CD4-positive, alpha-beta T cell (primary cell): ENCODE results near the gene TMEM11. TPM values are rescaled to one million over a fixed set of nuclear protein-coding genes. Genes with fewer than 3 reads are reported as not detected.

Experiments used
- ATAC-seq: fragments of 200-7000 bp; cut with Tn5 transposase; one replicate; pipeline ENCODE4 v1.10.0; 2022; ENCODE audit warnings: mild to moderate bottlenecking; ENCODE audit not compliant: poor library complexity
- CTCF ChIA-PET: fragments of 350-600 bp; sonication (Branson Sonifier 250); formaldehyde crosslinking; loops from one replicate; lab custom pipeline; 2021; ENCODE audit warnings: antibody characterized with exemption, inconsistent platforms; lab: Charles Lee
- POLR2A ChIA-PET: fragments of 350-600 bp; sonication (Branson Sonifier 250); formaldehyde crosslinking; loops from one replicate; lab custom pipeline; 2021; ENCODE audit warnings: antibody characterized with exemption, inconsistent platforms; lab: Charles Lee
- DNase-seq, 14 experiments: peaks; one replicate each; pipeline ENCODE4 v3.0.0-alpha.2; 2013 to 2020; ENCODE audit warnings: mixed read lengths in 2 of 14
- H3K27ac ChIP-seq, 2 donors: one replicate each; pipeline versions ENCODE4 v1.5.1 to v1.7.0; 2013; ENCODE audit warnings: low read length in 2 of 2, low read depth in 1 of 2, mild to moderate bottlenecking in 1 of 2
- H3K27me3 ChIP-seq, 2 experiments: 1 replicate in 1 of 2; 2 replicates in 1 of 2; pipeline versions ENCODE4 v1.6.1 to v1.7.0; 2013; ENCODE audit warnings: low read length in 2 of 2, control low read depth in 1 of 2, mild to moderate bottlenecking in 1 of 2, moderate library complexity in 1 of 2; ENCODE audit not compliant: insufficient read depth in 2 of 2, control insufficient read depth in 1 of 2
- H3K36me3 ChIP-seq: one replicate; pipeline ENCODE4 v1.6.1; 2013; ENCODE audit warnings: low read length, control low read depth; ENCODE audit not compliant: insufficient read depth
- H3K4me1 ChIP-seq: one replicate; pipeline ENCODE4 v1.6.1; 2013; ENCODE audit warnings: low read length, control low read depth; ENCODE audit not compliant: insufficient read depth
- H3K4me3 ChIP-seq: one replicate; pipeline ENCODE4 v1.5.1; 2013; ENCODE audit warnings: mild to moderate bottlenecking, low read length, moderate library complexity
- H3K9me3 ChIP-seq, 2 experiments: 1 replicate in 1 of 2; 2 replicates in 1 of 2; pipeline versions ENCODE4 v1.6.1 to v1.7.0; 2013; ENCODE audit warnings: low read length in 2 of 2, mild to moderate bottlenecking in 2 of 2, control low read depth in 1 of 2, moderate library complexity in 1 of 2; ENCODE audit not compliant: control insufficient read depth in 1 of 2, insufficient read depth in 1 of 2
- H3K27ac Mint-ChIP-seq: one replicate; pipeline ENCODE4 v1.8.0; 2020; ENCODE audit warnings: mixed read lengths
- H3K27me3 Mint-ChIP-seq: one replicate; pipeline ENCODE4 v1.8.0; 2021; ENCODE audit warnings: mixed read lengths
- H3K36me3 Mint-ChIP-seq: one replicate; pipeline ENCODE4 v1.8.0; 2021; ENCODE audit warnings: low read depth, mixed read lengths
- H3K4me1 Mint-ChIP-seq: one replicate; pipeline ENCODE4 v1.8.0; 2021; ENCODE audit warnings: low read depth, mixed read lengths
- H3K4me3 Mint-ChIP-seq: one replicate; pipeline ENCODE4 v1.8.0; 2020; ENCODE audit warnings: mild to moderate bottlenecking, mixed read lengths
- H3K9me3 Mint-ChIP-seq: one replicate; pipeline ENCODE4 v1.8.0; 2020; ENCODE audit warnings: mixed read lengths
- intact Hi-C, 2 experiments: fragments of 100-400 bp; cut with DNase I in 1 of 2; cut with micrococcal nuclease in 1 of 2; formaldehyde crosslinking; loops; one replicate each; pipeline versions ENCODE4 v1.15.1 to v1.9.0; 2023 to 2025; cut with DNase I, micrococcal nuclease
- total RNA-seq, 174 experiments: library from RNA in 2 of 174; stranded (reverse) in 2 of 174; gene quantifications; one replicate each; pipeline ENCODE4 v1.2.3 and lab custom pipeline; 2021 to 2026
- TF ChIP-seq, protein P1 (sequence below): fragments of 200-600 bp; IDR thresholded peaks from one replicate; pipeline ENCODE4 v1.8.0; 2022; ENCODE audit warnings: antibody characterized with exemption, mild to moderate bottlenecking

TMEM11 gene
- total RNA-seq, 2 experiments from 2014 or later: 17.8 to 19.2 TPM

DNA sequence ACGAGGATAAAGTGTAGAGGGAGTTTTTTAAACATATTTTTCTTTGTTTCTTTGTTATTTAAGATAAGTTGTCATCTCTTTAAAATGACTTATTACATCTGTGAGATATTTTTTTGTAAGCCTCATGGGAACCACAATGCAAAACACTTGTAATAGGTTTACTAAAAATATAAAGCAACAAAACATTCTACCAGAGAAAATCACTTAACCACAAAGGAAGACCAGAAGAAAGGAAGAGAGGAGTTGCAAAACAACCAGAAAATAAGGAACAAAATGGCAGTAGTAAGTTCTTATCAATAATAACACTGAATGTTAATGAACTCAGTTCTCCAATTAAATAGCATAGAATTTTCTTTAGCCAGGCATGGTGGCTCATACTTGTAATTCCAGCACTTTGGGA is 64.3 kb downstream of the TMEM11 start:
- no peak overlapping the region for H3K4me3 ChIP-seq
- ChIA-PET POLR2A (no interaction called here), CTCF (no interaction called here)
- no peak for DNase-seq
- Mint-ChIP-seq H3K36me3 (peaks cover 38% of the 10 kb centered on the region), H3K27me3 (no peaks in the 10 kb centered on the region), H3K4me1 (no peaks in the 10 kb centered on the region), H3K4me3 (no peak overlapping the region), H3K27ac (no peak overlapping the region), H3K9me3 (peaks cover 9% of the 10 kb centered on the region)
- H3K36me3 ChIP-seq: no peaks in the 10 kb centered on the region
- no peak for ATAC-seq
- no peak overlapping the region for H3K27ac ChIP-seq
- peaks cover 14 to 21% of the 10 kb centered on the region in 2 experiments for H3K9me3 ChIP-seq
- intact Hi-C loops: no loop called here
- TF ChIP-seq, protein P1, sequence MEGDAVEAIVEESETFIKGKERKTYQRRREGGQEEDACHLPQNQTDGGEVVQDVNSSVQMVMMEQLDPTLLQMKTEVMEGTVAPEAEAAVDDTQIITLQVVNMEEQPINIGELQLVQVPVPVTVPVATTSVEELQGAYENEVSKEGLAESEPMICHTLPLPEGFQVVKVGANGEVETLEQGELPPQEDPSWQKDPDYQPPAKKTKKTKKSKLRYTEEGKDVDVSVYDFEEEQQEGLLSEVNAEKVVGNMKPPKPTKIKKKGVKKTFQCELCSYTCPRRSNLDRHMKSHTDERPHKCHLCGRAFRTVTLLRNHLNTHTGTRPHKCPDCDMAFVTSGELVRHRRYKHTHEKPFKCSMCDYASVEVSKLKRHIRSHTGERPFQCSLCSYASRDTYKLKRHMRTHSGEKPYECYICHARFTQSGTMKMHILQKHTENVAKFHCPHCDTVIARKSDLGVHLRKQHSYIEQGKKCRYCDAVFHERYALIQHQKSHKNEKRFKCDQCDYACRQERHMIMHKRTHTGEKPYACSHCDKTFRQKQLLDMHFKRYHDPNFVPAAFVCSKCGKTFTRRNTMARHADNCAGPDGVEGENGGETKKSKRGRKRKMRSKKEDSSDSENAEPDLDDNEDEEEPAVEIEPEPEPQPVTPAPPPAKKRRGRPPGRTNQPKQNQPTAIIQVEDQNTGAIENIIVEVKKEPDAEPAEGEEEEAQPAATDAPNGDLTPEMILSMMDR: no peak
- H3K27me3 ChIP-seq: no peaks in the 10 kb centered on the region
- no peaks in the 10 kb centered on the region for H3K4me1 ChIP-seq

Other genes with a start within 250 kb of the TMEM11 start
- 100 to 1,000 TPM; 194 to 217 TPM for gene USP22, start 171.2 kb downstream of the TMEM11 start, total RNA-seq
- gene DHRS7B, start 87.2 kb downstream of the TMEM11 start, total RNA-seq: 1 to 10 TPM; 4.9 to 5.2 TPM
- 1 to 10 TPM; 5.9 to 6.1 TPM for gene NATD1, start 39.2 kb upstream of the TMEM11 start, total RNA-seq
- gene MAP2K3, start 70.5 kb upstream of the TMEM11 start, total RNA-seq: 10 to 100 TPM; 36.8 to 38.5 TPM
- under 1 TPM in 1 of 2 experiments, not detected in 1; 0.11 TPM for gene KCNJ12, start 162.2 kb upstream of the TMEM11 start, total RNA-seq